GM12878 (cell line): ENCODE measurements around the gene SLC35E4. TPM values are rescaled to one million over a fixed set of nuclear protein-coding genes. Genes with fewer than 3 reads are reported as not detected.

ENCODE experiments used
- ATAC-seq: fragments of 200-7000 bp; cut with Tn5 transposase; 3 replicates; pipeline ENCODE4 v1.9.1; 2020; ENCODE audit warnings: mild to moderate bottlenecking, moderate library complexity
- BruUV-seq: library from RNA; stranded (reverse); fragments of 400-500 nt; replicated peaks from 2 replicates; lab custom pipeline; 2021; lab: Mats Ljungman, UMichigan
- CTCF ChIA-PET: fragments of 300-600 bp; sonication (Branson Sonifier 250); formaldehyde crosslinking; extraction: SDS; loops from one replicate; lab custom pipeline; 2021; ENCODE audit warnings: inconsistent platforms; lab: Yijun Ruan, JAX
- POLR2A ChIA-PET: fragments of 350-600 bp; formaldehyde crosslinking; extraction: SDS; loops from one replicate; lab custom pipeline; 2021; ENCODE audit warnings: inconsistent platforms; lab: Charles Lee
- RAD21 ChIA-PET: fragments of 300-600 bp; sonication (Branson Sonifier 250); formaldehyde crosslinking; loops from one replicate; lab custom pipeline; 2023; ENCODE audit warnings: antibody characterized with exemption; ENCODE audit not compliant: unreplicated experiment; lab: Charles Lee
- SMC1A ChIA-PET: fragments of 300-600 bp; sonication (Branson Sonifier 250); formaldehyde crosslinking; loops from one replicate; lab custom pipeline; 2023; ENCODE audit not compliant: unreplicated experiment, uncharacterized antibody; lab: Charles Lee
- DNase-seq: peaks from one replicate; pipeline ENCODE4 v3.0.0-alpha.2; 2011; ENCODE audit warnings: low read depth, low spot score
- FAIRE-seq: peaks from 3 replicates; lab custom pipeline; 2011; peaks lifted over from hg19 to GRCh38; lab: Jason Lieb, UNC
- H2AFZ ChIP-seq: 2 replicates; pipeline ENCODE4 v1.6.0; 2011; ENCODE audit warnings: low read depth, low read length, control low read depth; ENCODE audit not compliant: control insufficient read depth
- H3K27ac ChIP-seq: 2 replicates; pipeline ENCODE4 v1.5.1; 2011; ENCODE audit warnings: control low read depth; ENCODE audit not compliant: control insufficient read depth, insufficient read depth
- H3K27me3 ChIP-seq, 2 experiments: replicated peaks in 1 of 2; 2 replicates each; pipeline versions ENCODE4 v1.6.0 to v1.6.1; 2011; ENCODE audit warnings: low read length in 1 of 2; ENCODE audit not compliant: control insufficient read depth in 2 of 2, insufficient read depth in 2 of 2
- H3K36me3 ChIP-seq, 2 experiments: 2 replicates each; pipeline ENCODE4 v1.5.1; 2011; ENCODE audit warnings: low read length in 1 of 2; ENCODE audit not compliant: control insufficient read depth in 2 of 2, insufficient read depth in 2 of 2
- H3K4me1 ChIP-seq: 2 replicates; pipeline ENCODE4 v1.6.1; 2011; ENCODE audit warnings: mild to moderate bottlenecking, low read length, moderate library complexity, mixed read lengths; ENCODE audit not compliant: control insufficient read depth, insufficient read depth
- H3K4me2 ChIP-seq: 2 replicates; pipeline ENCODE4 v1.6.0; 2011; ENCODE audit warnings: control low read depth; ENCODE audit not compliant: control insufficient read depth, insufficient read depth
- H3K4me3 ChIP-seq: fragments of 200-600 bp; sonication (generic); 2 replicates; pipeline ENCODE4 v1.5.1; 2016
- H3K79me2 ChIP-seq: 2 replicates; pipeline ENCODE4 v1.6.0; 2011; ENCODE audit warnings: low read length; ENCODE audit not compliant: control insufficient read depth, insufficient read depth
- H3K9ac ChIP-seq: 2 replicates; pipeline ENCODE4 v1.8.0; 2011; ENCODE audit warnings: low read length, control low read depth, mixed read lengths; ENCODE audit not compliant: control insufficient read depth, insufficient read depth
- H3K9me3 ChIP-seq: replicated peaks from 3 replicates; pipeline ENCODE4 v1.5.1; 2011; ENCODE audit warnings: mild to moderate bottlenecking, low read length; ENCODE audit not compliant: control insufficient read depth, insufficient read depth
- H4K20me1 ChIP-seq: 2 replicates; pipeline ENCODE4 v1.6.0; 2011; ENCODE audit not compliant: control insufficient read depth, insufficient read depth
- BACH1 ChIP-seq: fragments of 450-650 bp; IDR thresholded peaks from 2 replicates; pipeline ENCODE4 v1.6.1; 2017; ENCODE audit warnings: mild to moderate bottlenecking, borderline replicate concordance
- CREB1 ChIP-seq: IDR thresholded peaks from 2 replicates; pipeline ENCODE4 v1.6.1; 2012; ENCODE audit warnings: low read depth, mild to moderate bottlenecking, inconsistent platforms
- HCFC1 ChIP-seq: fragments of 150-350 bp; IDR thresholded peaks from 2 replicates; pipeline ENCODE4 v1.6.1; 2014; ENCODE audit warnings: low read length
- HDGF ChIP-seq: fragments of 450-650 bp; IDR thresholded peaks from 2 replicates; pipeline ENCODE4 v1.6.1; 2016; ENCODE audit warnings: antibody characterized with exemption
- MTA2 ChIP-seq: fragments of 450-650 bp; IDR thresholded peaks from 2 replicates; pipeline ENCODE4 v1.6.1; 2016; ENCODE audit warnings: low read depth, mild to moderate bottlenecking, moderate library complexity
- MYC ChIP-seq: IDR thresholded peaks from 2 replicates; pipeline ENCODE4 v1.6.1; 2011; ENCODE audit warnings: mild to moderate bottlenecking, low read length, moderate library complexity, inconsistent platforms; ENCODE audit not compliant: insufficient read depth, insufficient replicate concordance, insufficient read length, severe bottlenecking
- NFYA ChIP-seq: IDR thresholded peaks from 2 replicates; pipeline ENCODE4 v1.6.1; 2011; ENCODE audit warnings: low read depth, mild to moderate bottlenecking, low read length, improper control_type of control experiment, borderline replicate concordance
- NR2C2 ChIP-seq: IDR thresholded peaks from 2 replicates; pipeline ENCODE4 v1.6.1; 2011; ENCODE audit warnings: borderline replicate concordance, low read depth; ENCODE audit not compliant: control insufficient read depth, insufficient read length
- POLR2A ChIP-seq: IDR thresholded peaks from 2 replicates; pipeline ENCODE4 v1.6.1; 2011; ENCODE audit warnings: low read depth, mild to moderate bottlenecking, low read length
- RFX5 ChIP-seq: IDR thresholded peaks from 2 replicates; pipeline ENCODE4 v1.6.1; 2011; ENCODE audit warnings: low read depth, low read length, improper control_type of control experiment
- ZNF207 ChIP-seq: fragments of 450-650 bp; IDR thresholded peaks from 2 replicates; pipeline ENCODE4 v1.6.1; 2014; ENCODE audit warnings: antibody characterized with exemption, mild to moderate bottlenecking, borderline replicate concordance
- ZNF274 ChIP-seq: IDR thresholded peaks from one replicate; pipeline ENCODE4 v1.8.0; 2011; ENCODE audit not compliant: insufficient read length, insufficient read depth
- ZZZ3 ChIP-seq: IDR thresholded peaks from 2 replicates; pipeline ENCODE4 v1.6.1; 2011; ENCODE audit warnings: low read depth; ENCODE audit not compliant: control insufficient read depth, insufficient read length
- WGBS: methylation state at CpG from one replicate; pipeline ENCODE4 v1.1.6; 2016; ENCODE audit warnings: low lambda C conversion rate; ENCODE audit not compliant: insufficient replicate concordance, insufficient coverage; ENCODE audit errors: missing lambda C conversion rate; 5-methylcytosine and 5-hydroxymethylcytosine counted together
- in situ Hi-C: fragments of 300-500 bp; cut with MboI; formaldehyde crosslinking; loops from 9 replicates; pipeline ENCODE4 v1.14.3; 2018; ENCODE audit warnings: mixed read lengths
- intact Hi-C: fragments of 100-400 bp; cut with micrococcal nuclease; formaldehyde crosslinking; loops from one replicate; pipeline ENCODE4 v1.14.2; 2022; ENCODE audit not compliant: unreplicated experiment
- polyA plus RNA-seq, 11 experiments: library from polyadenylated mRNA; depleted of rRNA in 4 of 11; unstranded in 6 of 11; stranded (reverse) in 5 of 11; fragments of >200 nt; fragmentation: Nextera tagmentation in 4 of 11; fragmentation: Illumina TruSeq in 1 of 11; extraction: Ambion mirVana in 4 of 11; extraction: Trizol in 1 of 11; gene quantifications; 1 replicate in 1 of 11; 2 replicates in 10 of 11; pipeline versions ENCODE4 v1.2.1 to v1.2.3, GENCODE V29; 2011 to 2016; ENCODE audit warnings: inconsistent platforms in 2 of 11, missing spikeins in 2 of 11, low read depth in 1 of 11
- total RNA-seq, 4 experiments: library from RNA; depleted of rRNA in 3 of 4; stranded (reverse); fragments of >200 nt in 3 of 4; fragmentation: Illumina TruSeq in 1 of 4; extraction: Trizol in 1 of 4; gene quantifications; 2 replicates each; pipeline versions ENCODE4 v1.2.1 to v1.2.3, GENCODE V29; 2013 to 2021
- TF ChIP-seq, protein P1 (sequence below): fragments of 450-650 bp; IDR thresholded peaks from 2 replicates; pipeline ENCODE4 v1.6.1; 2017; ENCODE audit warnings: mild to moderate bottlenecking, low read depth, inconsistent platforms; ENCODE audit not compliant: poor library complexity, severe bottlenecking
- TF ChIP-seq, protein P2 (sequence below): fragments of 450-650 bp; IDR thresholded peaks from 2 replicates; pipeline ENCODE4 v1.6.1; 2017; ENCODE audit warnings: antibody characterized with exemption, mild to moderate bottlenecking, moderate library complexity
- TF ChIP-seq, protein P3 (sequence below): IDR thresholded peaks from 2 replicates; pipeline ENCODE4 v1.6.1; 2012; ENCODE audit warnings: improper control_type of control experiment, low read depth, low read length; ENCODE audit not compliant: insufficient replicate concordance

SLC35E4 gene
- total and polyA plus RNA-seq, 10 of the 15 experiments (the other 5 are each of a cell fraction or from before 2014, with no cell fraction given), result 0.16 to 5.3 (median 2.9) TPM; not detected in 1

DNA sequence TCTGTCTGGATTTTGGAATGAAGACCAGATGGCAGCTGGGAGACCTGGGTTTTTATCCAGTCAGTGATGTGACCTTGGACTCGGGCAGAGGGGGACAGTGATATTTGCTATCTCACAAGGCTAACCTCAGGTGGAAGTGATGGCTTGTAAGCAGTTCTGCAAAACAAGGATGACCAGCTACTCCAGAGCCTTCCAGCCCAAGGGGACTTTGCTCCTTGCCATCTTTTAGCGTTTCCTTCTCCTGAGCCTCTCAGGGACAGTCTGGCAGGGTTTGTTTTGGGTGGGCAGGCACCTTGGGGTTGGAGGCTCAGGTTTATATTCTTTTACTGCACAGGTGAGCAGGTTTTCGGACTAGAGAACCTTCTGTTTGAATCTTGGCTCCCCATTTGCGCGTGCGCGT, 49.6 kb downstream of the SLC35E4 start:
- in situ Hi-C loops (no loop called here), intact Hi-C loops (no loop called here)
- ChIA-PET CTCF (interaction anchor here (0.8 to 1.0 kb wide), 2 partner anchors 8 to 50 kb away, joined by 3 to 5 read pairs; no protein-coding TSS in a partner anchor), POLR2A (no interaction called here), RAD21 (interaction anchor here (0.9 to 1.0 kb wide), 2 partner anchors 50 to 58 kb away, joined by 3 read pairs; no protein-coding TSS in a partner anchor), SMC1A (no interaction called here)
- Histone ChIP-seq H3K9ac (no peak overlapping the region), H3K79me2 (no peaks in the 10 kb centered on the region), H4K20me1 (no peaks in the 10 kb centered on the region), H2AFZ (no peak overlapping the region), H3K36me3 (no peaks in the 10 kb centered on the region), H3K27me3 (no peaks in the 10 kb centered on the region), H3K4me2 (no peak overlapping the region), H3K4me1 (no peaks in the 10 kb centered on the region), H3K27ac (no peak overlapping the region), H3K4me3 (no peak overlapping the region), H3K9me3 (no peaks in the 10 kb centered on the region)
- ATAC-seq (no peak), DNase-seq (no peak), FAIRE-seq (no peak)
- BruUV-seq, result no TSS peak
- 69% methylated on average over 7 of the region's 7 CpGs for WGBS
- no peak for TF ChIP-seq NR2C2
- TF ChIP-seq, protein P1, sequence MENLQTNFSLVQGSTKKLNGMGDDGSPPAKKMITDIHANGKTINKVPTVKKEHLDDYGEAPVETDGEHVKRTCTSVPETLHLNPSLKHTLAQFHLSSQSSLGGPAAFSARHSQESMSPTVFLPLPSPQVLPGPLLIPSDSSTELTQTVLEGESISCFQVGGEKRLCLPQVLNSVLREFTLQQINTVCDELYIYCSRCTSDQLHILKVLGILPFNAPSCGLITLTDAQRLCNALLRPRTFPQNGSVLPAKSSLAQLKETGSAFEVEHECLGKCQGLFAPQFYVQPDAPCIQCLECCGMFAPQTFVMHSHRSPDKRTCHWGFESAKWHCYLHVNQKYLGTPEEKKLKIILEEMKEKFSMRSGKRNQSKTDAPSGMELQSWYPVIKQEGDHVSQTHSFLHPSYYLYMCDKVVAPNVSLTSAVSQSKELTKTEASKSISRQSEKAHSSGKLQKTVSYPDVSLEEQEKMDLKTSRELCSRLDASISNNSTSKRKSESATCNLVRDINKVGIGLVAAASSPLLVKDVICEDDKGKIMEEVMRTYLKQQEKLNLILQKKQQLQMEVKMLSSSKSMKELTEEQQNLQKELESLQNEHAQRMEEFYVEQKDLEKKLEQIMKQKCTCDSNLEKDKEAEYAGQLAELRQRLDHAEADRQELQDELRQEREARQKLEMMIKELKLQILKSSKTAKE, result no peak
- TF ChIP-seq ZNF274, result no peak
- TF ChIP-seq MYC, result no peak
- TF ChIP-seq HDGF, result no peak
- TF ChIP-seq ZZZ3, result no peak
- no peak for TF ChIP-seq MTA2
- TF ChIP-seq HCFC1, result no peak
- no peak for TF ChIP-seq RFX5
- TF ChIP-seq, protein P2, sequence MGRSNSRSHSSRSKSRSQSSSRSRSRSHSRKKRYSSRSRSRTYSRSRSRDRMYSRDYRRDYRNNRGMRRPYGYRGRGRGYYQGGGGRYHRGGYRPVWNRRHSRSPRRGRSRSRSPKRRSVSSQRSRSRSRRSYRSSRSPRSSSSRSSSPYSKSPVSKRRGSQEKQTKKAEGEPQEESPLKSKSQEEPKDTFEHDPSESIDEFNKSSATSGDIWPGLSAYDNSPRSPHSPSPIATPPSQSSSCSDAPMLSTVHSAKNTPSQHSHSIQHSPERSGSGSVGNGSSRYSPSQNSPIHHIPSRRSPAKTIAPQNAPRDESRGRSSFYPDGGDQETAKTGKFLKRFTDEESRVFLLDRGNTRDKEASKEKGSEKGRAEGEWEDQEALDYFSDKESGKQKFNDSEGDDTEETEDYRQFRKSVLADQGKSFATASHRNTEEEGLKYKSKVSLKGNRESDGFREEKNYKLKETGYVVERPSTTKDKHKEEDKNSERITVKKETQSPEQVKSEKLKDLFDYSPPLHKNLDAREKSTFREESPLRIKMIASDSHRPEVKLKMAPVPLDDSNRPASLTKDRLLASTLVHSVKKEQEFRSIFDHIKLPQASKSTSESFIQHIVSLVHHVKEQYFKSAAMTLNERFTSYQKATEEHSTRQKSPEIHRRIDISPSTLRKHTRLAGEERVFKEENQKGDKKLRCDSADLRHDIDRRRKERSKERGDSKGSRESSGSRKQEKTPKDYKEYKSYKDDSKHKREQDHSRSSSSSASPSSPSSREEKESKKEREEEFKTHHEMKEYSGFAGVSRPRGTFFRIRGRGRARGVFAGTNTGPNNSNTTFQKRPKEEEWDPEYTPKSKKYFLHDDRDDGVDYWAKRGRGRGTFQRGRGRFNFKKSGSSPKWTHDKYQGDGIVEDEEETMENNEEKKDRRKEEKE, result no peak
- TF ChIP-seq NFYA, result no peak
- no peak for TF ChIP-seq ZNF207
- no peak for TF ChIP-seq CREB1
- no peak for TF ChIP-seq POLR2A
- TF ChIP-seq, protein P3, sequence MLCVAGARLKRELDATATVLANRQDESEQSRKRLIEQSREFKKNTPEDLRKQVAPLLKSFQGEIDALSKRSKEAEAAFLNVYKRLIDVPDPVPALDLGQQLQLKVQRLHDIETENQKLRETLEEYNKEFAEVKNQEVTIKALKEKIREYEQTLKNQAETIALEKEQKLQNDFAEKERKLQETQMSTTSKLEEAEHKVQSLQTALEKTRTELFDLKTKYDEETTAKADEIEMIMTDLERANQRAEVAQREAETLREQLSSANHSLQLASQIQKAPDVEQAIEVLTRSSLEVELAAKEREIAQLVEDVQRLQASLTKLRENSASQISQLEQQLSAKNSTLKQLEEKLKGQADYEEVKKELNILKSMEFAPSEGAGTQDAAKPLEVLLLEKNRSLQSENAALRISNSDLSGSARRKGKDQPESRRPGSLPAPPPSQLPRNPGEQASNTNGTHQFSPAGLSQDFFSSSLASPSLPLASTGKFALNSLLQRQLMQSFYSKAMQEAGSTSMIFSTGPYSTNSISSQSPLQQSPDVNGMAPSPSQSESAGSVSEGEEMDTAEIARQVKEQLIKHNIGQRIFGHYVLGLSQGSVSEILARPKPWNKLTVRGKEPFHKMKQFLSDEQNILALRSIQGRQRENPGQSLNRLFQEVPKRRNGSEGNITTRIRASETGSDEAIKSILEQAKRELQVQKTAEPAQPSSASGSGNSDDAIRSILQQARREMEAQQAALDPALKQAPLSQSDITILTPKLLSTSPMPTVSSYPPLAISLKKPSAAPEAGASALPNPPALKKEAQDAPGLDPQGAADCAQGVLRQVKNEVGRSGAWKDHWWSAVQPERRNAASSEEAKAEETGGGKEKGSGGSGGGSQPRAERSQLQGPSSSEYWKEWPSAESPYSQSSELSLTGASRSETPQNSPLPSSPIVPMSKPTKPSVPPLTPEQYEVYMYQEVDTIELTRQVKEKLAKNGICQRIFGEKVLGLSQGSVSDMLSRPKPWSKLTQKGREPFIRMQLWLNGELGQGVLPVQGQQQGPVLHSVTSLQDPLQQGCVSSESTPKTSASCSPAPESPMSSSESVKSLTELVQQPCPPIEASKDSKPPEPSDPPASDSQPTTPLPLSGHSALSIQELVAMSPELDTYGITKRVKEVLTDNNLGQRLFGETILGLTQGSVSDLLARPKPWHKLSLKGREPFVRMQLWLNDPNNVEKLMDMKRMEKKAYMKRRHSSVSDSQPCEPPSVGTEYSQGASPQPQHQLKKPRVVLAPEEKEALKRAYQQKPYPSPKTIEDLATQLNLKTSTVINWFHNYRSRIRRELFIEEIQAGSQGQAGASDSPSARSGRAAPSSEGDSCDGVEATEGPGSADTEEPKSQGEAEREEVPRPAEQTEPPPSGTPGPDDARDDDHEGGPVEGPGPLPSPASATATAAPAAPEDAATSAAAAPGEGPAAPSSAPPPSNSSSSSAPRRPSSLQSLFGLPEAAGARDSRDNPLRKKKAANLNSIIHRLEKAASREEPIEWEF, result no peak
- no peak for TF ChIP-seq BACH1
